Measurements from ENCODE around the gene GPRC5B. TPM values are rescaled to one million over a fixed set of nuclear protein-coding genes. Genes with fewer than 3 reads are reported as not detected.

Gene GPRC5B, protein sequence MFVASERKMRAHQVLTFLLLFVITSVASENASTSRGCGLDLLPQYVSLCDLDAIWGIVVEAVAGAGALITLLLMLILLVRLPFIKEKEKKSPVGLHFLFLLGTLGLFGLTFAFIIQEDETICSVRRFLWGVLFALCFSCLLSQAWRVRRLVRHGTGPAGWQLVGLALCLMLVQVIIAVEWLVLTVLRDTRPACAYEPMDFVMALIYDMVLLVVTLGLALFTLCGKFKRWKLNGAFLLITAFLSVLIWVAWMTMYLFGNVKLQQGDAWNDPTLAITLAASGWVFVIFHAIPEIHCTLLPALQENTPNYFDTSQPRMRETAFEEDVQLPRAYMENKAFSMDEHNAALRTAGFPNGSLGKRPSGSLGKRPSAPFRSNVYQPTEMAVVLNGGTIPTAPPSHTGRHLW
- total RNA-seq: 39.3 and 109 TPM in 2 replicates

DNA sequence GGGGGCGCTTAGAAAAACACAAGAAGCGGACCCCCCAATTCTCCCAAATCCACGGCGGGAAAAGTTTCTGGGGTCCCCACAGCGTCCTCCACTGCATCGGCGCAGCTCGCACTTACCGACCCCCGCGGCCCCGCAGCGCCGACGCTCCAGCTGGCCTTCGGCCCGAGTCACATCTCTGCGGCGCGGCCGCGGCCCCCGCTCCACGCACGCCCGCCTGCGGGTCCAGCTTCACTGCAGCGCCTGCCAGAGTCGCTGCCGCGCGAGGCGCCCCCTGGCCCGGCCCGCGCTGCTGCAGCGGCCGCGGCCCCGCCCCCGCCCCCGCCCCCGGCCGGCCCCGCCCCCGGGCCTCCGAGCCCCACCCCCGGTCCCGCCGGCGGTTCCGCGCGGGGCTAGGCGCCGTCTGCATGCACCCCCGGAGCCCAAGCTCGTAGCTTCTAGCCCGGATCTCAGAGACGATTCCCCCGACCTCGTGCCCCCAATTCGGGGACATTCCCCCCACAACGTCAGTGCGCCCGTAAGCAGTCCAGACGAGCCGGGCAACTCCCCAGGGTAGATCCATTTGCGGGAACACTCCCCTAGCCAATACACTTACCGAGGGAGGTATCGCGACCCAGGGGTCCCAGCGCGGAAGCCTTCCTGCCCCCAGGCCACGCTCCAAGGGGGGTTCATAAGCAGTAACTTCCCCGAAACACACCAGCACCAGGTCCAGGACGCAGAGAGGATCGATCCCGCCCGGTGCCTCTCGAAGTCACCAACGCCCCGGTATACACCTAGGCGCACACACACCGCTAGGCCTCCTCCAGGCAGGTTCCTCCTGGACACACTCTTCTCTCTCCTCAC lies at the start of gene GPRC5B:
GPRC5B (minus strand) TSS at position 238 of the 840 bp plus-strand sequence. CDS start 12,003 bp downstream, outside the sequence.
- peak; percentile 41 to 71 for DNase-seq (ENCODE audit: low read depth in 2 of 2)

DNA sequence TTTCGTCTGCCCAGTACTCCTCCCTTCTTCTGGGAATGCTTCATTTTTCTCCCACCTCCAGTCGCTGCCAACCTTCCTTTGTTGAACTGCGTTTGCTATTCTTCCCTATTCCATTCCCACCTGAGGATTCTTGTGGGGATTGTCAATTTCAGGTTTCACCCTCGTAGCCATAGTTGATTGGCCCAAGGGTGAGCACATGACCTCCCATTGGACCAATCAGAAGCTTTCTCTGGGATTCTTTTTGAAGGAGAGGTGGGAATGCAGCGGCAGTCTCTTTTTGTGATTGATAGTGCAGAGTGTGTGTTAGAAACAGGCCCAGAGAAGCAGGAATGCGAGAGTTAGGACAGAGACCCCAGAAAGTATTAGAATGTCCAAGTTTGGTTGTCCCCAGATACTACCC lies 49.1 kb upstream of the GPRC5B start:
- no peak for DNase-seq (ENCODE audit: low read depth in 2 of 2)

DNA sequence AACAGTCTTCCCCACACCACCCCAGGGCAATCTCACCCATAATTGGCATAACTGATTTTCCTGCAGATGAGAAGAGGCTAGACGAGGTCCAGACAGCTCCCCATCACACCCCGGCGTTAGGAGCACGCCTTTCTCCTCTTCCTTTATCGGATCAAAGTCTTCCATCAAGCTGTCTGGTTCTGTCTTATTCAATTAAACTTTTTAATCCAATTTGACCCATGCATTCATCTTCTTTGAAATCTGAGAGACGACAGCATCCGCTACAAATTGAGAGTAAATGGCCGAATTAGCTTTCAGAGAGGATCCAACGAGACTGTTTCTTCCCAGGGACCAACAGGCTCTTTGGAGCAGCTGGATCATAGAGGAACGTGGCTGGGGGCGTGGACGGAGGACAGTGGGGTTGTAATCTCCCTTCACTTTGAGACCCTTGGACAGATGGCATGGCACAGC lies 44.4 kb upstream of the GPRC5B start:
- DNase-seq (ENCODE audit: low read depth in 2 of 2): no peak

DNA sequence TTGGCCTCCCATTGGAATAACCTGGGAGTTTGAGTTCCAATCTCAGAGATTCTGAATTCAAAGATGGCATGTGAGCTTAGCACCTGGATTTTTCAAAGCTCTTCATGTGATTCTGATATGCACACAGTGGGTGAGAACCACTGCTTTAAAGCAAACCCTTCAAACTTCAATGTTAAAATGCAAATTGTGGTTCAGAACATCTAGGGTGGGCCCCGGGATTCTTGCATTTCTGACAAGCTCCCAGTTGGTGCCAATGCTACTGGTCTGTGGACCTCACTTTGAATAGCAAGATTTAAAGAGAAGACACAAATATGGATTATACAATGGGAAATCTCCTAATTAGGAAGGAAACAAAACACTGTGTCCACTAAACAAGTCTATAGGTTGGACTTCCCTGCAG lies 43.8 kb upstream of the GPRC5B start:
- no peak for DNase-seq (ENCODE audit: low read depth in 2 of 2)

DNA sequence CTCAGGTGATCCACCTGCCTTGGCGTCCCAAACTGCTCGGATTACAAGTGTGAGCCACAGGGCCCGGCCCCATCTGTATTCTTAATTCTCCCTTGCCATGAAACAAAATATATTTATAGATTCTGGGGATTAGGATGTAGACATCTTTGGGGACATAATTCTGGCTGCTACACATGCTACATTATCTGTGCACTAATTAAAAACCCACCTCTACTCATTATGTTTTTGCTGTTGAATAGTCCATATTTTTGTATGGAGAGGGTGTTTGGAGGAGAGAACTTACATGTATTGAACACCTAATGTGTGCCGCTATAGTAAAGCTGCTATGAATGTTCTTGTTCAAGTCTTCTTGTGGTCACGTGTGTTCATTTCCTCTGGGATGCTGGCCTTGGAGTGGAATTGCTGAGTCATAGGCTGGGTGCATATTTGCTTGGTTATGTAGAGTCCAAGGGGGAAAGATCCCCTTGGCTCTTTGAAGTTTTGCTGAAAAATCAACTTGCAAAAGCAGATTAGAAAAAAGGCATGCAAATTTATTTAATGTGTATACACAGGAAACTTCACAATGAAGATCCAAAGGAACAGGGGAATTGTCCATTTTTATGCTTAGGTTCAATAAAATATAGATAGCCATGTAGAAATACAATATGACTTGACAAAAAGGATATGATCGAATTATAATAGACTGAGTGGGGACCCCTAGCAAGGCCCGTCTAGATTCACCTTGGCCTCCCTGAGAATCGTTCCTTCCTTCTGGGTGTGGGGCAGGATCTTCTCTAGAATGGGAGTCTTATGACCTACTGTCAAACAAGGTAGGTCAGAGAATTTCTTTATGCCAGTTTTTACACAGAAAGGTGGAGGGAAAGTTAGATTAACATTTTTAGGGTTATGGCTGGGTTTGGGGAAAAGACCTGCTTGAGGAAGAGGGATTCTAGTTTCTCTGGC lies 42.1 kb upstream of the GPRC5B start:
- DNase-seq (ENCODE audit: low read depth in 2 of 2): peak in 1 of 2 donors; percentile 22

DNA sequence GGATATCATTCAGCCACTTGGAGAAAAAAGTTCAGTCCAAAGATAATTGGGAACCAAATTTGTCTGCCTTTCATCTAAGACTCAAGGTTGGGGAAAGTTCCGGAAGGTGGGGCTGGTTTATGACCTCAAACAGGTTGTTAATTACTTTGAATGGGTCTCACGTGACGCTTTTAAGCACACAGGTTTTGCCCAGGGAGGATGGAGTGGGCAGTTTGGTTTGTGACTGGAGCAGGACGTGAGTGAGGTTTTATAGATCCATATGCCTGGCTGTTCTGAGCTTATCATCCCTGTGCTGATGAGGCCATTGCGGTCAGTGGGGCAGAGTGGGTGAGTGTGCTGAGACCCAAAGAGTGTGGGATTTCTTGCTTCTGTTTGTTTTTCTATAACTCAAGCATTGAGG lies 38.7 kb upstream of the GPRC5B start:
- DNase-seq (ENCODE audit: low read depth in 2 of 2): no peak

DNA sequence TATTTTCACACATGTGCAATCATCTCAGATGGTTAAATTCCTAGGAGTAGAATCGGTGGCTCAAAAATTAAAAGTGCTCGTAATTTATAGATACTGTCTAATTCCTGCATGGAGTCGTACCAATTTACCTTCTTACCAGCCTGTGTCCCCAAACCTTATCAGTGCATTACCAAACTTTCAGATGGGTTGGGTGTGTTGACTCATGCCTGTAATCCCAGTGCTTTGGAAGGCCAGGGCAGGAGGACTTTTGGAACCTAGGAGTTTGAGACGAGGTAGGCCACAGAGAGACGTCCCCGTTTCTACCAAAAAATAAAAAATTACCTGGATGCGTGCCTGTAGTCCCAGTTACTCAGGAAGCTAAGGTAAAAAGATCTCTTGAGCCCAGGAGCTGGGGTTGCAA lies 34.5 kb upstream of the GPRC5B start:
- DNase-seq (ENCODE audit: low read depth in 2 of 2): no peak

DNA sequence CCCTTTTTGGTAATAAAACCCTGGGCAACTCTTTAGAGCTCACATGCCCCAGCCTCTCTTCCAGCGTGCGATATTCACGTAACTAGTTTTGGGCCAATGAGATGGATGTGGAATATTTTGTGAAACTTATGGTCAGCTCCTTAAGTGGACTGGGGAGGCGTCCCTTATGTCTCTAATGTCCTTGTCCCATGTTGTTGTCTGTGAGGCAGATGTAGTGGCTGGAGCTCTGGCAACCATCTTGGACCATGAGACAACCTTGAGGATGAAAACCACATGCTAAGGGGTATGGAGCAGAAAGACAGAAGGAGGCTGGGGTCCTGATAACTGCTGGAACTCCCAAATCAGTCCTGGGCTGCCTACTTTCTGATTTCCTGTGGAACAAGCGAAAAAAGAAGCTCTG lies 31.4 kb upstream of the GPRC5B start:
- no peak for DNase-seq (ENCODE audit: low read depth in 2 of 2)

DNA sequence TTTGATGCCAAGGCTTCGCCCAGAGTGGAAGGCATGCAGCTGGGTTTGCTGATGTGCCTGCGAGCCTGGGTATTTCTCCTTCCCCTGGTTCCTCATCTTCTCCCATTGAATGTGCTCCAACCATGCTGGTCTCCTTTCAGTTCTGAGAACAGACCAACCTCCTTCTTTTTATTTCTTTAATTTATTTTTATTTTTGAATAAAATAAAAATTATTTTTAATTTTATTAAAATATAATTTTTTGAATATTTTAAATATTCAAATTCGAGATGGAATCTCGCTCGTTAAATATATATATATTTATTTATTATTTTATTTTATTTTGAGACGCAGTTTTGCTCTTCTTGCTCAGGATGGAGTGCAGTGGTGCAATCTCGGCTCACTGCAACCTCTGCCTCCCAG lies 30.2 kb upstream of the GPRC5B start:
- no peak for DNase-seq (ENCODE audit: low read depth in 2 of 2)

DNA sequence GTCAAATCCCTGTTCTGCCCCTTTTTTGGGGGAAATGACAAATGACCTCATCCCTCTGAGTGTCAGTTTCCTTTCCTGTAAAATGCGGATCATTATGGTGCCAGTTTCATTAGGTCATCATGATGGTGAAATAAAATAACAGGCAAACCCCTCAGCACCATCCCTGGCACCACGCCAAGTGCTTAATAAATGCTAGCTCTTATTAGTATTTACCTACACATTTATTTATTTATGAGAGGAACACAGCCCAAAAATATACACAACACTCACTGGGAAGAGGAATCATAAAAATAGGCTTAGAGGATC lies 28.6 kb upstream of the GPRC5B start:
- DNase-seq (ENCODE audit: low read depth in 2 of 2): no peak

DNA sequence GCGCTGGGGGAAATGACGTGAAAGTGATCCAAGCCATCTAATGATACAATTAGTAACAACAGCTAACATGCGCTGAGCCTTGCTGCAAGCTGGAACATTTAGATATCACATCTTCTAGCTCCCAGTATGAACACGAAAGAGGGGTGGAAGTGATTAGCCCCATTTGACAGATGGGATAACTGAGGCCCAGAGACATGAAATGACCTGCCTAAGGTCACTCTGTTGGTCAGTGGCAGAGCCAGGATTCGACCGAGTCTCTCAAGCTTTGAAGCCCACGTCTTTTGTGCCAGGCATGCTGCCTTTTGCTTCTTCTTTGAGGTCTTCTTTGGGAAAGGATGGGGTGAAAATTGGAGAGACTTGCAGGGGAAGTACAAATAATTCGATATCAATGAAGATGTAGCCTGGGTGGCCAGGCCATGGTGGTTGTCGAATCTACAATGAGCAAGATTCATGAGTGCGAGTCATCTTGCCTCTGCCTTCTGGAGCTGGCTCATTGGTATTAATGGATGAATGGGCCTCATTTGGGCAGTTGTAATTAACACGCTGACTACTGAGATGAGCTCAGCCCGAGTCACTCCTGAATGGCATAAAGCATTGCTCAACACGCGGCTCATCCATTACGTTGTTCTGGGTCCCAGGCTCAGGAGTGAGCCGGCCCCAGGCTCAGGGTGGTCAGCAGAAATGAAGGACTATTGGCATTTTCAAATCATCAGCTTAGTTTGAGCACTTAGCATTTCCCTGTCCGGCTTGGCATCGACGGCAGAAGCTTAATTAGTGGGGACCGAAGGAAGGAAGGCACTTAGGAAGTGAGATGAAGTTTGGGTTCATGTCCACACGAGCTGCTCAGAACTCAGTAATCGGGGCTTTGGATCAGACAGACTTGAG lies 28.0 kb upstream of the GPRC5B start:
- no peak for DNase-seq (ENCODE audit: low read depth in 2 of 2)

DNA sequence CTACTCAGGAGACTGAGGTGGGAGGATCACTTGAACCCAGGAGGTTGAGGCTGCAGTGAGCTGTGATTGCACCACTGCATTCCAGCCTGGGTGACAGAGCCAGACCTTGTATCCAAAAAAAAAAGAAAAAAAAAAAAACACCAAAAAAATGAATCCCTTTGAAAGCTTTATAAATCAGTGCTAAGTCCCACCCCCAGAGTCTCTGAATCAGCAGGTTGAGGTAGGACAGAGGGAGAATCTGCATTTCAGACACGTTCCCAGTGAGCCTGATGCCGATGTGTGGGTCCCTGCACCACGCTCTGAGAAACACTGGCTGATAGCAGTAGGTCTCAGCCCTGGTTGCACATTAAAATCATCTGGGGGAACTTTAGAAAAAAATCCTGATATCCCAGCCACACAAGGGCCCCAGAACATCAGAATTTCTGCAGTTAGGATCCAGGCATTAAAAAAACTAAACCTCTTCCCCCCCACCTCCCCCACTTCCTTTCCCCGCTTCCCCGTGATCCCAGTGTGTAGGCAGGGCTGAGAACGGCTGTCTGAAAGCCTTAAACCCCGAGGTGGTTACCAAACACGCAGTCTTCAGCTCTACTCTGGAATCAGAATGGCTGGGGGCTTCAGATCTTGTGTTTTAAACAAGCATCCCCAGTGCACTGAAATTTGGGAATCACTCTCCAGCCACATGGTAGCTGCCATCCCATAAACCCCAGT lies 27.3 kb upstream of the GPRC5B start:
- no peak for DNase-seq (ENCODE audit: low read depth in 2 of 2)

DNA sequence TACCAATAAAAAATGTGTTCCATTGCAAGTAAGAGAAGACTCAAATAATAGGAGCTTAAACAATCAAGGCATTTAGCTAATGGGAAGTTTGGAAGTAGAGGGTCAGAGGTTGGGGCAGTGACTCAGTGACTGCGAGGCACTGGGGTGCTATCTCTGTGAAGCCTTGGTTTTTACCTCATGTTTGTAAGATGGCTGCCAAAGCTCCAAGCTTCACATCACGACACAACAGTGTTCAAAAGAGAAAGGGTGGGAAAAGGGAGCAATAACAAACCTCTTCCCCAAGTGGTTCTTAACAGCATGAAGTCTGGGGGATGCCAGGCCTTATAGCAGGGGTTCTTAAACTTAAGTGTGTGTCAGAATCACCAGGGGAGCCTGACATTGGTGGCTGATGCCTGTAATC lies 26.6 kb upstream of the GPRC5B start:
- DNase-seq (ENCODE audit: low read depth in 2 of 2): no peak

DNA sequence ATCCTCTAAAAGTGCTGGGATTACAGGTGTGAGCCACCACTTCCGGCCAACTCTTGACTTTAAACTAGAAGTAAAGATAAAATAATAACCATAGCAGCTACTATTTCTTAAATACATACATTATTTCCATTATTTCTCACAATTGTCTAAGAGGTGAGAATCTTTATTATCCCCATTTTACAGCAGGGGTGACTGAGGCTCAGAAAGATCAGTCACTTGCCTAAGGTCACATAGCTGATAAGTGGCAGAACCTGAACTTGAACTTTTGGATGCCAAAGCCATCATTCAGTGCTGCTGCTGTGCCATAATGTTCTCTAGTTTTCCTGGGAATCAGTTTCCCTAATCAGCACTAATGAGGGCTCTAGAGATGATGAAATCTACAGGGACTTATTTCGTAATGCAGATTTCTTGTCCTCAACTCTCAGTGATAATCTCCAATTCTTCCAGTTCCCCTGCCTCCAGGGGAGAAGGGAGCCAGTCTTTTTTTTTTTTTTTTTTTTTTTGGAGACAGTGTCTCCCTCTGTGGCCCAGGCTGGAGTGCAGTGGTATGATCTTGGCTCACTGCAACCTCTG lies 25.2 kb upstream of the GPRC5B start:
- no peak for DNase-seq (ENCODE audit: low read depth in 2 of 2)

DNA sequence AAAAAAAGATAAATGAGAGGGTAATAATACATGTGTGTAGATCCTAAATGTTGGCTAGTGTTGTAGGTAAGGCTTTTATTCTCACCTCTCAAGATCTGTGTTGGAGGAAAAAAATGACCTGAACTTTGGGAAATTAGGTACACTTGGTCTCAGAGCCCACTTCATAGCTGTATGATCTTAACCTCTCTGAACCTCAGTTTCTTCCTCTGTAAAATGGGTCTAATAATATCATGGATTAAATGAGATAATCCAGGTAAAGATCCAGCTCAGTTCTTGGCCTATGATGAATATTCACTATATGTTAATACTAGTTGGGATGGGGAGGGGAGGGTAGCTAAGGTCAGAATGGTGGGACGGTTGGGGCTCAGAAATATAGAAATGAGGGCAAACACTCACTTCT lies 24.3 kb upstream of the GPRC5B start:
- DNase-seq (ENCODE audit: low read depth in 2 of 2): no peak

DNA sequence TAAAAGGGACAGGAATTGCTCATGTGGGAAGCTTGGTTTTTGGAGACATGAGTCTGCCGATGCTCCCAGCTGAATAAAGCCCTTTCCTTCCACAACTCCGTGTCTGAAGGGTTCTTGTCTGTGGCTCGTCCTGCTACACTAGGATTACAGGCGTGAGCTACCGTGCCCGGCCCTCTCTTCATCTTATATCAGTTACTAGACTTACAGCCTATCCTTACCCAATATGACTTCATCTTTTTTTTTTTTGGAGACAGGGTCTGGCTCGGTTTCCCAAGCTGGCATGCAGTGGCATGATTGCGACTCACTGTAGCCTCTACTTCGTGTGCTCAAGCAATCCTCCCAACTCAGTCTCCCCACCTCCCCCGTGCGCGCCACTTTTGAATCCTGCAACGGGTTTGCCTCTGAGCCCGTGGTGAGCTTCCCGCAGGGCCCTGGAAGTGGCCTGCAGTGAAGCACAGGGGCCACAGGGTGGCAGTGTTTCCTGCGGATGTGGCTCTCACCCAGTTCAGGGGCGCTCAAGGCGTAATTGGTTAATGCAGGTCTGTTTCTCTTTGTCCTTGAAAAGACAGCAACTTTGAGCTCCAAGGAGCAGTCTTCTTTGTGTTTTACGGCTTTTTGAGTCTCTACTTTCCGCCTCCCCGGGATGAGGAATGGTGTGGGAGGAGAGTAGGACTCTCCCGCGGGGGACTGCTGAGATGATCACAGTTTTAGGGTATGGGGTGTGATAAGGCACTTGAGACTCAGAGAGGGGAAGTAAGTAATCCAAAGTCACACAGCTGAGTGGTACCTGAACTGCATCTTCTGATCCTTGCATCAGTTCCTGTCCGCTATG lies 22.7 kb upstream of the GPRC5B start:
- peak in 1 of 2 donors; percentile 71 for DNase-seq (ENCODE audit: low read depth in 2 of 2)

DNA sequence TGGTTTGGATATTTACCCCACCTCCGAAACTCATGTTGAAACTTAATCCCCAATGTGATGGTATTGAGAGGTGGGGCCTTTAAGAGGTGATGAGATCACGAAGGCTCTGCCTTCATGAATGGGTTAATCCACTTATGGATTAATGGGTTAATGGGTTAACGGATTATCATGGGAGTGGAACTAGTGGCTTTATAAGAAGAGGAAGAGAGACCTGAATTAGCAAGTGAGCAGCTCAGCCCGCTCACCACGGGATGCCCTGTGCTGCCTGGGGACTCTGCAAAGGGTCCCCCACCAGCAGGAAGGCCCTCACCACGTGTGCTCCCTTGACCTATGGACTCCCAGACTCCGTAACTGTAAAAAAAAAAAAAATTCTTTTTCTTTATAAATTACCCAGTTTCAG lies 16.5 kb upstream of the GPRC5B start:
- no peak for DNase-seq (ENCODE audit: low read depth in 2 of 2)

DNA sequence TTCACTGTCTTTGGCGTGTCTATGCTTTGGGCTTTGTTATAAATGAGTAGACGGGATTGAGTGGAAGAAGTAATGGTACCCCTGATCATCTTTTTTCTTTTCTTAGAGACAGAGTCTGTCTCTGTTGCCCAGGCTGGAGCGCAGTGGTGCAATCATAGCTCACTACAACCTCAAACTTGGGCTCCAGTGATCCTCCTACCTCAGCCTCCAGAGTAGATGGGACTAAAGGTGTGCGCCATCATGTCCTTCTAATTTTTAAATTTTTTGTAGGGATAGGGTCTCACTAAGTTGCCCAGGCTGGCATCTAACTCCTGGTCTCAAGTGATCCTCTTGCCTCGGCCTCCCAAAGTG lies 14.9 kb upstream of the GPRC5B start:
- no peak for DNase-seq (ENCODE audit: low read depth in 2 of 2)
